ENCODE results near the gene WDR27.

- TF ChIP-seq CTCF (IDR thresholded peaks at IDR 0.05) (no peak), RAD21 (conservative IDR thresholded peaks at IDR 0.05 in 1 of 2, IDR thresholded peaks at IDR 0.05 in 1 of 2) (no peak), NR3C1 (IDR thresholded peaks at IDR 0.05) (no peak), PBX3 (IDR thresholded peaks at IDR 0.05) (no peak), POLR2A (IDR thresholded peaks at IDR 0.05; ENCODE audit: low read length) (no peak), HMGXB4 (CRISPR knock-in tag; IDR thresholded peaks at IDR 0.05; ENCODE audit: borderline replicate concordance) (no peak), EP300 (IDR thresholded peaks at IDR 0.05) (no peak), TP53 (CRISPR knock-in tag; IDR thresholded peaks at IDR 0.05) (no peak), KDM1A (IDR thresholded peaks at IDR 0.05; ENCODE audit: low read depth) (no peak), CBX2 (IDR thresholded peaks at IDR 0.05; ENCODE audit: borderline replicate concordance, low read depth) (no peak), RARB (CRISPR knock-in tag; IDR thresholded peaks at IDR 0.05) (no peak), BCL3 (IDR thresholded peaks at IDR 0.05) (no peak), MYC (IDR thresholded peaks at IDR 0.05; ENCODE audit: borderline replicate concordance, low read length) (no peak)
Measured at GRCh38 chr6:169709293-169709692, 7.5 kb upstream of the WDR27 start.
